ENCODE data around the gene CIBAR2. TPM values are rescaled to one million over a fixed set of nuclear protein-coding genes. Genes with fewer than 3 reads are reported as not detected.

Gene CIBAR2
- total and polyA plus RNA-seq, 9 of the 15 experiments (the other 6 are each of a cell fraction or from before 2014, with no cell fraction given): not detected

DNA sequence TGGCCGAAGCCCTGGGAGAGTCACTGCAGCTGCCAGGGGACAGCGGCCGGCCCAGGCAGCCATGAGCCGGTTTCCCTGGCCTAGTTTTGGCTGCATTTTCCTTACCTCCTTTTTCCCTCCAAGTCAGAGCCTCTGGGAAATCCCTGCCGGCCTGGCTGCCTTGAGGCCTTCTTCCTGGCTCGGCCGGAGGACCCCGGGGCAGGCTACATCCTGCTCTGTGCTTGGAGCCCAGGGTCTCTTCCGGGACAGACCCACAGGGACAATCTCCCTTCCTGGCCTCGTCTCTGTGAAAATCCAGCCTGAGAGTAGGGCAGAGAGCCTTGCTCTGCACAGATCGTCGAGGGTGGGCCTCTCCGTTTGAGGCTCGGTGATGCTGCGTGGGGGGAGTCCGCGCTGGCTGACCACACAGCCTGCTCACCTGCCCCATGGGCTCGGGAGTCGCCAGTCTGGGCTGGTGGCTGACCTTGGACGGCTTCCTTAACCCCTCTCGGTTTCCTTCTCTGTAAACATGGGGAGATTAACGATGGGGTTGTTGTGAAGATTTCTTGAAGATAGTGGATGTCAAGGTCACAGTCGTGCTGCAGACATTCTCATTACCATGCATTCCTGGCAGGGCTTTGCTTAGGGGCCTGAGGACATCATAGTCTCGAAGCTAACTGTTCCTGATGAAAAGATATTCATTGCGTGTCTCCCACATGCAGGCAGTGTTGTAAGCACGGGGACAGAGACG lies 34.8 kb upstream of the CIBAR2 start:
- BruUV-seq (replicated peaks): no TSS peak
- no peak overlapping the region for H2AFZ ChIP-seq (ENCODE audit: low read depth, low read length)
- TF ChIP-seq ATF1 (CRISPR knock-in tag; IDR thresholded peaks at IDR 0.05) (no peak), ATF1 (tag; IDR thresholded peaks at IDR 0.05) (0 out of 2 replicates have a peak, but pooled peaks have one; percentile 23), FOS (IDR thresholded peaks at IDR 0.05; ENCODE audit: extremely low read depth, insufficient read length) (no peak), NR3C1 (CRISPR knock-in tag; IDR thresholded peaks at IDR 0.05) (no peak), PCBP1 (IDR thresholded peaks at IDR 0.05; ENCODE audit: low read depth, low read length, poor library complexity, severe bottlenecking) (no peak), GATA2 (CRISPR knock-in tag; IDR thresholded peaks at IDR 0.05) (0 out of 2 replicates have a peak, but pooled peaks have one; percentile 17), NR2C1 (IDR thresholded peaks at IDR 0.05) (no peak), NR2C1 (tag; IDR thresholded peaks at IDR 0.05) (0 out of 2 replicates have a peak, but pooled peaks have one; percentile 49), ARHGAP35 (IDR thresholded peaks at IDR 0.05; ENCODE audit: partially characterized antibody) (no peak), TRIM28 (IDR thresholded peaks at IDR 0.05) (no peak), MCM3 (IDR thresholded peaks at IDR 0.05) (no peak), ERF (CRISPR knock-in tag; IDR thresholded peaks at IDR 0.05) (0 out of 2 replicates have a peak, but pooled peaks have one; percentile 43), KDM1A (IDR thresholded peaks at IDR 0.05) (0 out of 4 replicates have a peak, but pooled peaks of 1 of the 2 experiments have one; percentile 16), NR2C2 (CRISPR knock-in tag; IDR thresholded peaks at IDR 0.05) (no peak), NR2C2 (tag; IDR thresholded peaks at IDR 0.05) (no peak), PTRF (tag; IDR thresholded peaks at IDR 0.05) (no peak)
- TF ChIP-seq, protein P1, sequence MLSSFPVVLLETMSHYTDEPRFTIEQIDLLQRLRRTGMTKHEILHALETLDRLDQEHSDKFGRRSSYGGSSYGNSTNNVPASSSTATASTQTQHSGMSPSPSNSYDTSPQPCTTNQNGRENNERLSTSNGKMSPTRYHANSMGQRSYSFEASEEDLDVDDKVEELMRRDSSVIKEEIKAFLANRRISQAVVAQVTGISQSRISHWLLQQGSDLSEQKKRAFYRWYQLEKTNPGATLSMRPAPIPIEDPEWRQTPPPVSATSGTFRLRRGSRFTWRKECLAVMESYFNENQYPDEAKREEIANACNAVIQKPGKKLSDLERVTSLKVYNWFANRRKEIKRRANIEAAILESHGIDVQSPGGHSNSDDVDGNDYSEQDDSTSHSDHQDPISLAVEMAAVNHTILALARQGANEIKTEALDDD (IDR thresholded peaks at IDR 0.05): no peak
- TF ChIP-seq, protein P2, sequence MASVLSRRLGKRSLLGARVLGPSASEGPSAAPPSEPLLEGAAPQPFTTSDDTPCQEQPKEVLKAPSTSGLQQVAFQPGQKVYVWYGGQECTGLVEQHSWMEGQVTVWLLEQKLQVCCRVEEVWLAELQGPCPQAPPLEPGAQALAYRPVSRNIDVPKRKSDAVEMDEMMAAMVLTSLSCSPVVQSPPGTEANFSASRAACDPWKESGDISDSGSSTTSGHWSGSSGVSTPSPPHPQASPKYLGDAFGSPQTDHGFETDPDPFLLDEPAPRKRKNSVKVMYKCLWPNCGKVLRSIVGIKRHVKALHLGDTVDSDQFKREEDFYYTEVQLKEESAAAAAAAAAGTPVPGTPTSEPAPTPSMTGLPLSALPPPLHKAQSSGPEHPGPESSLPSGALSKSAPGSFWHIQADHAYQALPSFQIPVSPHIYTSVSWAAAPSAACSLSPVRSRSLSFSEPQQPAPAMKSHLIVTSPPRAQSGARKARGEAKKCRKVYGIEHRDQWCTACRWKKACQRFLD (CRISPR knock-in tag; IDR thresholded peaks at IDR 0.05): no peak
- TF ChIP-seq, protein P3, sequence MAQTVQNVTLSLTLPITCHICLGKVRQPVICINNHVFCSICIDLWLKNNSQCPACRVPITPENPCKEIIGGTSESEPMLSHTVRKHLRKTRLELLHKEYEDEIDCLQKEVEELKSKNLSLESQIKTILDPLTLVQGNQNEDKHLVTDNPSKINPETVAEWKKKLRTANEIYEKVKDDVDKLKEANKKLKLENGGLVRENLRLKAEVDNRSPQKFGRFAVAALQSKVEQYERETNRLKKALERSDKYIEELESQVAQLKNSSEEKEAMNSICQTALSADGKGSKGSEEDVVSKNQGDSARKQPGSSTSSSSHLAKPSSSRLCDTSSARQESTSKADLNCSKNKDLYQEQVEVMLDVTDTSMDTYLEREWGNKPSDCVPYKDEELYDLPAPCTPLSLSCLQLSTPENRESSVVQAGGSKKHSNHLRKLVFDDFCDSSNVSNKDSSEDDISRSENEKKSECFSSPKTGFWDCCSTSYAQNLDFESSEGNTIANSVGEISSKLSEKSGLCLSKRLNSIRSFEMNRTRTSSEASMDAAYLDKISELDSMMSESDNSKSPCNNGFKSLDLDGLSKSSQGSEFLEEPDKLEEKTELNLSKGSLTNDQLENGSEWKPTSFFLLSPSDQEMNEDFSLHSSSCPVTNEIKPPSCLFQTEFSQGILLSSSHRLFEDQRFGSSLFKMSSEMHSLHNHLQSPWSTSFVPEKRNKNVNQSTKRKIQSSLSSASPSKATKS (CRISPR knock-in tag; IDR thresholded peaks at IDR 0.05): no peak

More for the DNA sequence above, 34.8 kb upstream of the CIBAR2 start:
- Histone ChIP-seq H3K4me2 (ENCODE audit: insufficient read depth, low read length) (no peak overlapping the region), H3K36me3 (ENCODE audit: control insufficient read depth, insufficient read depth, low read length) (no peaks in the 10 kb centered on the region), H3K4me3 (no peak overlapping the region), H3K79me2 (ENCODE audit: control insufficient read depth, insufficient read depth, low read length) (no peaks in the 10 kb centered on the region), H3K27me3 (ENCODE audit: control insufficient read depth in 2 of 2, insufficient read depth in 2 of 2, low read length in 2 of 2) (peaks cover 29 to 74% of the 10 kb centered on the region in 2 experiments), H4K20me1 (replicated peaks; ENCODE audit: control insufficient read depth, insufficient read depth, low read length) (peaks cover 35% of the 10 kb centered on the region), H3K9me1 (ENCODE audit: control insufficient read depth, insufficient read depth, low read length) (no peaks in the 10 kb centered on the region), H3K9ac (ENCODE audit: insufficient read depth in 1 of 2, low read depth in 2 of 2, low read length in 2 of 2) (peak overlapping the region in 1 of 2 experiments; percentile 56; a peak in 2 of 4 replicates), H3K9me3 (replicated peaks; ENCODE audit: control insufficient read depth, insufficient read depth, low read depth, low read length) (no peaks in the 10 kb centered on the region), H3K4me1 (replicated peaks in 1 of 2; ENCODE audit: control insufficient read depth in 2 of 2, insufficient read depth in 2 of 2, low read length in 2 of 2) (peaks cover 17 to 46% of the 10 kb centered on the region in 2 experiments; a peak in 4 of 5 replicates), H3K27ac (ENCODE audit: extremely low read depth, low read depth, low read length) (no peak overlapping the region)
- ATAC-seq (no peak), DNase-seq (ENCODE audit: extremely low read depth in 1 of 4, low spot score in 3 of 4) (no peak), FAIRE-seq (peak; percentile 11)
- 29% methylated on average over 27 of the region's 27 CpGs for WGBS (ENCODE audit: insufficient coverage, low coverage, missing lambda C conversion rate)
- CTCF ChIA-PET (ENCODE audit: low intra/inter-chr PET ratio): no interaction called here
- in situ Hi-C loops (cut with MboI) (no loop called here), intact Hi-C loops (cut with micrococcal nuclease) (no loop called here)
- POLR2A ChIA-PET: no interaction called here

Measured in K562 (cell line).